ENCODE results near the gene SCUBE3. TPM values are rescaled to one million over a fixed set of nuclear protein-coding genes. Genes with fewer than 3 reads are reported as not detected.
A peak's percentile ranks its signal among the peaks of the same experiment; 100 is the strongest.

Gene SCUBE3
- total and polyA plus RNA-seq, 9 of the 15 experiments (the other 6 are each of a cell fraction or from before 2014, with no cell fraction given), result 0.01 to 0.11 TPM; not detected in 7

- Histone ChIP-seq H3K9me1 (ENCODE audit: control insufficient read depth, insufficient read depth, low read length) (no peaks in the 10 kb centered on the region), H4K20me1 (replicated peaks; ENCODE audit: control insufficient read depth, insufficient read depth, low read length) (no peaks in the 10 kb centered on the region), H3K27me3 (ENCODE audit: control insufficient read depth in 2 of 2, insufficient read depth in 2 of 2, low read length in 2 of 2) (no peaks in the 10 kb centered on the region), H3K4me1 (replicated peaks in 1 of 2; ENCODE audit: control insufficient read depth in 2 of 2, insufficient read depth in 2 of 2, low read length in 2 of 2) (peaks cover 6 to 19% of the 10 kb centered on the region in 2 experiments; a peak in 4 of 5 replicates), H3K27ac (ENCODE audit: extremely low read depth, low read depth, low read length) (peak overlapping the region; percentile 45; the same call in 1 of the 3 replicates), H3K79me2 (ENCODE audit: control insufficient read depth, insufficient read depth, low read length) (peaks cover 2% of the 10 kb centered on the region; the same call in 1 of the 3 replicates), H3K9ac (ENCODE audit: insufficient read depth in 1 of 2, low read depth in 2 of 2, low read length in 2 of 2) (peak overlapping the region in 1 of 2 experiments; percentile 8; a peak in 2 of 4 replicates), H3K9me3 (replicated peaks; ENCODE audit: control insufficient read depth, insufficient read depth, low read depth, low read length) (no peaks in the 10 kb centered on the region), H3K4me2 (ENCODE audit: insufficient read depth, low read length) (no peak overlapping the region), H2AFZ (ENCODE audit: low read depth, low read length) (peak overlapping the region; percentile 27; the same call in 1 of the 2 replicates), H3K4me3 (no peak overlapping the region), H3K36me3 (ENCODE audit: control insufficient read depth, insufficient read depth, low read length) (peaks cover 22% of the 10 kb centered on the region; the same call in 1 of the 3 replicates)
- no TSS peak for BruUV-seq (replicated peaks)
- ChIA-PET POLR2A (interaction anchor here (0.8 to 1.3 kb wide), 3 partner anchors 9 to 36 kb away, joined by 4 to 5 read pairs (median 5); partner anchors contain the start of gene ZNF76), CTCF (ENCODE audit: low intra/inter-chr PET ratio) (no interaction called here)
- in situ Hi-C loops (cut with MboI) (no loop called here), intact Hi-C loops (cut with micrococcal nuclease) (no loop called here)
- ATAC-seq, result no peak; the same call in 2 of the 3 replicates
- no peak for DNase-seq (ENCODE audit: extremely low read depth in 1 of 4, low spot score in 3 of 4)
- 57% methylated on average over 3 of the region's 3 CpGs for WGBS (ENCODE audit: insufficient coverage, low coverage, missing lambda C conversion rate)
- no peak for FAIRE-seq
- TF ChIP-seq ARID4B (CRISPR knock-in tag; IDR thresholded peaks at IDR 0.05) (no peak), ELK3 (CRISPR knock-in tag; IDR thresholded peaks at IDR 0.05) (no peak), NBN (IDR thresholded peaks at IDR 0.05; ENCODE audit: low read depth) (no peak), FOSL1 (tag; conservative IDR thresholded peaks at IDR 0.05) (no peak), SIRT6 (IDR thresholded peaks at IDR 0.05; ENCODE audit: low read depth, low read length) (no peak), FIP1L1 (IDR thresholded peaks at IDR 0.05; ENCODE audit: low read depth, low read length, poor library complexity, severe bottlenecking) (no peak), FOXA1 (IDR thresholded peaks at IDR 0.05; ENCODE audit: borderline replicate concordance) (no peak), ZMIZ1 (IDR thresholded peaks at IDR 0.05; ENCODE audit: low read depth in 2 of 2, low read length in 2 of 2) (no peak), ZHX1 (conservative IDR thresholded peaks at IDR 0.05; ENCODE audit: low read length) (no peak)
Observed at GRCh38 chr6:35248965-35249364, 35.2 kb downstream of the SCUBE3 start.
